Naive thymus-derived CD4-positive, alpha-beta T cell (primary cell): ENCODE results near the gene MRPL20. TPM values are rescaled to one million over a fixed set of nuclear protein-coding genes. Genes with fewer than 3 reads are reported as not detected.

Experiments used
- ATAC-seq: fragments of 150-1000 bp; cut with Tn5 transposase; 2 replicates; pipeline ENCODE4 v1.10.0; 2021; ENCODE audit warnings: mild to moderate bottlenecking, moderate library complexity
- CTCF ChIA-PET: fragments of 350-600 bp; sonication (Branson Sonifier 250); formaldehyde crosslinking; loops from one replicate; lab custom pipeline; 2021; ENCODE audit warnings: antibody characterized with exemption; lab: Charles Lee
- POLR2A ChIA-PET: fragments of 350-600 bp; sonication (Branson Sonifier 250); formaldehyde crosslinking; loops from one replicate; lab custom pipeline; 2021; ENCODE audit warnings: antibody characterized with exemption, inconsistent platforms; lab: Charles Lee
- DNase-seq, 9 donors: peaks; one replicate each; pipeline versions ENCODE4 v3.0.0 to v3.0.0-alpha.2; 2020 to 2022; ENCODE audit warnings: mixed read lengths in 1 of 9
- H3K27ac ChIP-seq: one replicate; pipeline ENCODE4 v1.7.0; 2013; ENCODE audit warnings: mild to moderate bottlenecking, low read depth, low read length, moderate library complexity
- H3K27me3 ChIP-seq, 2 donors: one replicate each; pipeline ENCODE4 v1.7.0; 2013; ENCODE audit warnings: low read length in 2 of 2, mild to moderate bottlenecking in 2 of 2, moderate library complexity in 2 of 2; ENCODE audit not compliant: control insufficient read depth in 2 of 2, insufficient read depth in 2 of 2
- H3K36me3 ChIP-seq, 3 experiments: 1 replicate in 2 of 3; 2 replicates in 1 of 3; pipeline ENCODE4 v1.7.0; 2013; ENCODE audit warnings: low read length in 3 of 3, mild to moderate bottlenecking in 3 of 3, moderate library complexity in 1 of 3; ENCODE audit not compliant: insufficient read depth in 3 of 3, control insufficient read depth in 2 of 3
- H3K4me1 ChIP-seq, 2 donors: one replicate each; pipeline ENCODE4 v1.7.0; 2013; ENCODE audit warnings: low read length in 2 of 2, mild to moderate bottlenecking in 2 of 2, moderate library complexity in 1 of 2; ENCODE audit not compliant: control insufficient read depth in 2 of 2, insufficient read depth in 2 of 2
- H3K4me3 ChIP-seq: 2 replicates; pipeline ENCODE4 v1.7.0; 2013; ENCODE audit warnings: mild to moderate bottlenecking, low read length
- H3K9me3 ChIP-seq, 3 experiments: 1 replicate in 2 of 3; 2 replicates in 1 of 3; pipeline ENCODE4 v1.7.0; 2013; ENCODE audit warnings: low read length in 3 of 3; ENCODE audit not compliant: control insufficient read depth in 2 of 3
- H3K27ac Mint-ChIP-seq, 9 donors: one replicate each; pipeline ENCODE4 v1.8.0; 2020 to 2022; ENCODE audit warnings: mixed read lengths in 9 of 9, mild to moderate bottlenecking in 8 of 9, moderate library complexity in 5 of 9, inconsistent platforms in 2 of 9
- H3K27me3 Mint-ChIP-seq, 5 donors: one replicate each; pipeline ENCODE4 v1.8.0; 2021 to 2022; ENCODE audit warnings: mixed read lengths in 5 of 5, mild to moderate bottlenecking in 1 of 5
- H3K36me3 Mint-ChIP-seq, 5 donors: one replicate each; pipeline ENCODE4 v1.8.0; 2020 to 2022; ENCODE audit warnings: mixed read lengths in 5 of 5, mild to moderate bottlenecking in 3 of 5, inconsistent platforms in 1 of 5
- H3K4me1 Mint-ChIP-seq, 7 donors: one replicate each; pipeline ENCODE4 v1.8.0; 2020 to 2022; ENCODE audit warnings: mixed read lengths in 7 of 7, mild to moderate bottlenecking in 3 of 7, inconsistent platforms in 1 of 7
- H3K4me3 Mint-ChIP-seq, 10 donors: one replicate each; pipeline ENCODE4 v1.8.0; 2020 to 2022; ENCODE audit warnings: mild to moderate bottlenecking in 10 of 10, mixed read lengths in 10 of 10, moderate library complexity in 6 of 10, inconsistent platforms in 2 of 10
- H3K9me3 Mint-ChIP-seq, 11 donors: one replicate each; pipeline ENCODE4 v1.8.0; 2020 to 2022; ENCODE audit warnings: mixed read lengths in 11 of 11, mild to moderate bottlenecking in 4 of 11, inconsistent platforms in 1 of 11, moderate library complexity in 1 of 11
- intact Hi-C, 2 donors: fragments of 100-400 bp; cut with micrococcal nuclease; formaldehyde crosslinking; loops; one replicate each; pipeline ENCODE4 v1.15.1; 2023
- polyA plus RNA-seq, 2 donors: library from polyadenylated mRNA; unstranded; fragments of 300-500 nt; fragmentation: Illumina TruSeq; gene quantifications; one replicate each; pipeline ENCODE4 v1.2.3, GENCODE V29; 2021
- total RNA-seq, 6 experiments: library from RNA in 5 of 6; stranded (reverse) in 5 of 6; gene quantifications; 1 replicate in 5 of 6; 2 replicates in 1 of 6; pipeline ENCODE4 v1.2.3 and lab custom pipeline; 2021 to 2026

MRPL20 gene
- total and polyA plus RNA-seq, 7 experiments from 2014 or later = 91.2 to 239 (median 134) TPM

DNA sequence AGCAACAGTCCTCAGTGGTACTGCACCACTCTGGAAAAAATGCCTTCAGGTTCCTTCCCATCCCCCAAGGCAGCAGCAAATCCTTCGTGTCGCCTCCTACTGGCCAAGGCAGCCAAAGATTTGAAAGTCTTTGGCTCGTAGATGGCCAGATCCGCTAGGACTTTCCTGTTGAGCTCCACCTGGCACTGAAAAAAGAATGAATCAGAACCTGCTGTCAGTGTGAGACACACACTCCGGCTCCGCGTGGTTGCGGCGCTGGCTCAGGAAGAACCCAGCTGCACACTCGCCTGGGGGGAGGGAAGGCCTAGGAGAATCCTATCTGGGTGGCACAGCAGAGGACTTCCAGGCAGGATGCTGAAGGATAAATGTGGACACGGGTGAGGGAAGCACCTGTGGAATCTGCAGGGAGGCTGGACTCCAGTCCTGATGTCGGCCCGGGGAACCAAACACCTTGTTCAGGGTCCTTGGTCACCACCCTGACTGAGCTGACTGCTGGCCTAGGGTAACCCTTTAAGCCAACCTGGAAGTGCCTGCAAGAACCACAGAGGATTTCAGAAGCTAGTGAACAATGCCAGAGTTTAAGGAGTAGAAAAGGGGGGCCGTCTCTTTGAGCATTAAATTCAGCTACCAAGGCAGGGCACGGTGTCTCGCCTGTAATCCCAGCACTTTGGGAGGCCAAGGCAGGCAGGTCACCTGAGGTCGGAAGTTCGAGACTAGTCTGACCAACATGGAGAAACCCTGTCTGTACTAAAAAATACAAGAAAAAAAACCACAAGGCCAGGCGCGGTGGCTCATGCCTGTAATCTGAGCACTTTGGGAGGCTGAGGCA is 4.8 kb downstream of the MRPL20 start:
- peaks cover 32 to 33% of the 10 kb centered on the region in 2 donors for H3K4me1 ChIP-seq
- ChIA-PET POLR2A (interaction anchor here (0.6 to 0.8 kb wide), 3 partner anchors 19 to 334 kb away, joined by 3 read pairs; no protein-coding TSS in a partner anchor), CTCF (interaction anchor here (0.7 kb wide), 1 partner anchor 39 kb away, joined by 3 read pairs; no protein-coding TSS in a partner anchor)
- H3K36me3 Mint-ChIP-seq = peaks cover 0 to 36% (median 11%) of the 10 kb centered on the region in 5 donors
- peaks cover 11 to 62% (median 16%) of the 10 kb centered on the region in 3 experiments for H3K36me3 ChIP-seq
- no peak overlapping the region for H3K27ac ChIP-seq
- H3K4me3 ChIP-seq = no peak overlapping the region
- no peaks in the 10 kb centered on the region for H3K27me3 ChIP-seq
- ATAC-seq = no peak
- H3K9me3 Mint-ChIP-seq = peaks cover 0 to 6% (median 0%) of the 10 kb centered on the region in 11 donors
- H3K9me3 ChIP-seq = no peaks in the 10 kb centered on the region
- H3K4me1 Mint-ChIP-seq = peaks cover 10 to 67% (median 46%) of the 10 kb centered on the region in 7 donors
- H3K4me3 Mint-ChIP-seq = peak overlapping the region in 9 of 10 donors; percentile 10 to 57 (median 50)
- peak in 4 of 9 donors; percentile 15 to 33 (median 26) for DNase-seq
- H3K27ac Mint-ChIP-seq = peak overlapping the region in 8 of 9 donors; percentile 21 to 89 (median 78)
- intact Hi-C loops = loop anchor here in 1 of 2 donors (10.0 kb wide), 1 partner anchor 213 kb away; the partner anchor contains the start of gene MIB2
- peaks cover 0 to 1% (median 0%) of the 10 kb centered on the region in 5 donors for H3K27me3 Mint-ChIP-seq

DNA sequence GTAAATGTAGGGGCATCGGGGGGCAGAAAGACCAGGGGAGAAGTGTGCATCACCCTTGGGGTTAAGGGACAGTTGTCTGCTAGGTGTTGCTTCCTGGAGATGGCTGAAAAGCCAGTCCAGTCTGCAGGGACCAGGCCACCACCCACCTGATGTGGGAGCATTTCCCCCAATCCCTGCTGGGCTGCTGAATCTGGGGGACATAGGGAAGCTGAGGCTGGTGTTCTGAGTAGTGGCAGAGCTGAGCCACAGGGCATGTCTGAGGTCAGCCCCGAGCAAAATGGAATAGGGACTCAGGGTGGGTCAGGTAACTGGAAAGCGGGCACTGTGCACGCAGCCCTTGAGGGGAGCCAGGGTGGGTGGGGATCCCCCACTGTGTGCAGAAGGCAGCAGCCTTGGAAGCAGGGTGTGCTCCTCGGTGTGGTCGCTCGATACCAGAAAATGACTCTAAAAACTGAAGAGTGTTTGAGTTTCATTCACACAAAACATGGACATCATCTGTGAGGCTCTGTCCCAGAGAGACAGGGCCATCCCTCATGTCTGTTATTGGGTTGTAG is 5.6 kb downstream of the MRPL20 start:
- peaks cover 13 to 62% (median 20%) of the 10 kb centered on the region in 3 experiments for H3K36me3 ChIP-seq
- CTCF ChIA-PET = interaction anchor here (0.6 kb wide), 1 partner anchor 109 kb away, joined by 5 read pairs; no protein-coding TSS in a partner anchor
- H3K27me3 ChIP-seq = no peaks in the 10 kb centered on the region
- Mint-ChIP-seq H3K36me3 (peaks cover 0 to 32% (median 11%) of the 10 kb centered on the region in 5 donors), H3K27ac (peak overlapping the region in 8 of 9 donors; percentile 21 to 89 (median 78)), H3K4me1 (peaks cover 10 to 66% (median 44%) of the 10 kb centered on the region in 7 donors), H3K27me3 (no peaks in the 10 kb centered on the region), H3K4me3 (peak overlapping the region; percentile 37 to 94 (median 50)), H3K9me3 (peaks cover 0 to 6% (median 0%) of the 10 kb centered on the region in 11 donors)
- peaks cover 31 to 34% of the 10 kb centered on the region in 2 donors for H3K4me1 ChIP-seq
- POLR2A ChIA-PET = no interaction called here
- ATAC-seq (no peak), DNase-seq (no peak)
- no peak overlapping the region for H3K4me3 ChIP-seq
- intact Hi-C loops = loop anchor here in 1 of 2 donors (10.0 kb wide), 1 partner anchor 213 kb away; the partner anchor contains the start of gene MIB2
- no peaks in the 10 kb centered on the region for H3K9me3 ChIP-seq
- no peak overlapping the region for H3K27ac ChIP-seq

- intact Hi-C loops = loop anchor here in 1 of 2 donors (10.0 kb wide), 1 partner anchor 214 kb away; the partner anchor contains the start of gene MIB2
- H3K4me3 ChIP-seq = peak overlapping the region; percentile 99
Observed at GRCh38 chr1:1400576-1401456, 6.3 kb downstream of the MRPL20 start.

GRCh38 chr1:1399872-1400575 is 7.1 kb downstream of the MRPL20 start:
- no peak for ATAC-seq
- H3K9me3 ChIP-seq = no peaks in the 10 kb centered on the region
- Mint-ChIP-seq H3K36me3 (peaks cover 0 to 28% (median 18%) of the 10 kb centered on the region in 5 donors), H3K9me3 (peaks cover 0 to 2% (median 0%) of the 10 kb centered on the region in 11 donors), H3K27ac (peak overlapping the region; percentile 78 to 93 (median 89)), H3K4me3 (peak overlapping the region; percentile 85 to 94 (median 90)), H3K27me3 (no peaks in the 10 kb centered on the region), H3K4me1 (peaks cover 18 to 61% (median 41%) of the 10 kb centered on the region in 7 donors)
- intact Hi-C loops = loop anchor here (1.0 to 10.0 kb wide), 11 partner anchors 7 to 284 kb away; partner anchors contain the start of genes AURKAIP1 (in 2 of the 2), ATAD3A (in 1 of the 2), ATAD3B (in 1 of the 2) and C1orf159 (in 1 of the 2)
- no peaks in the 10 kb centered on the region for H3K27me3 ChIP-seq
- ChIA-PET CTCF (interaction anchor here (1.2 to 2.2 kb wide), 2 partner anchors 12 to 28 kb away, joined by 3 to 7 read pairs; no protein-coding TSS in a partner anchor), POLR2A (interaction anchor here (0.7 to 9.8 kb wide), 11 partner anchors 8 to 214 kb away, joined by 3 to 80 read pairs (median 6); partner anchors contain the start of genes AURKAIP1, MRPL20 and UBE2J2)
- H3K27ac ChIP-seq = peak overlapping the region; percentile 87
- peak in 3 of 9 donors; percentile 14 to 31 (median 20) for DNase-seq
- peak overlapping the region; percentile 99 for H3K4me3 ChIP-seq
- H3K36me3 ChIP-seq = peaks cover 11 to 63% (median 19%) of the 10 kb centered on the region in 3 experiments
- H3K4me1 ChIP-seq = peaks cover 20 to 23% of the 10 kb centered on the region in 2 donors

More at GRCh38 chr1:1400576-1401456, 6.3 kb downstream of the MRPL20 start:
- no peak for DNase-seq
- H3K4me1 Mint-ChIP-seq = peaks cover 10 to 60% (median 39%) of the 10 kb centered on the region in 7 donors
- peaks cover 24 to 28% of the 10 kb centered on the region in 2 donors for H3K4me1 ChIP-seq
- no peak for ATAC-seq
- ChIA-PET CTCF (interaction anchor here (0.6 to 2.2 kb wide), 2 partner anchors 29 to 110 kb away, joined by 5 to 7 read pairs; no protein-coding TSS in a partner anchor), POLR2A (interaction anchor here (0.7 to 3.4 kb wide), 8 partner anchors 10 to 213 kb away, joined by 3 to 59 read pairs (median 4); partner anchors contain the start of genes AURKAIP1 and UBE2J2)
- H3K4me3 Mint-ChIP-seq = peak overlapping the region; percentile 85 to 94 (median 90)
- peak overlapping the region; percentile 21 to 91 (median 88) for H3K27ac Mint-ChIP-seq
- no peaks in the 10 kb centered on the region for H3K9me3 ChIP-seq
- peaks cover 13 to 62% (median 19%) of the 10 kb centered on the region in 3 experiments for H3K36me3 ChIP-seq
- no peaks in the 10 kb centered on the region for H3K27me3 ChIP-seq
- H3K9me3 Mint-ChIP-seq = peaks cover 0 to 3% (median 0%) of the 10 kb centered on the region in 11 donors
- H3K36me3 Mint-ChIP-seq = peaks cover 0 to 28% (median 11%) of the 10 kb centered on the region in 5 donors
- H3K27me3 Mint-ChIP-seq = no peaks in the 10 kb centered on the region
- H3K27ac ChIP-seq = peak overlapping the region; percentile 87
